Superior temporal gyrus (tissue), 1 donor: ENCODE data around the gene PHF21B.

Experiments
- DNase-seq: peaks from one replicate; pipeline ENCODE4 v3.0.0-alpha.2; 2016; ENCODE audit errors: extremely low spot score

PHF21B gene

GRCh38 chr22:45013138-45013537, 3.3 kb upstream of the PHF21B start:
- no peak for DNase-seq

GRCh38 chr22:45010532-45010900, 711 bp upstream of the PHF21B start:
- DNase-seq: no peak

GRCh38 chr22:45008751-45009605, 827 bp downstream of the PHF21B start:
- DNase-seq: no peak

GRCh38 chr22:45008186-45008681, 1.6 kb downstream of the PHF21B start:
- DNase-seq: no peak

- DNase-seq: no peak
Measured at GRCh38 chr22:45007391-45008185, 2.2 kb downstream of the PHF21B start.

- DNase-seq: no peak
Measured at GRCh38 chr22:45006964-45007390, 2.8 kb downstream of the PHF21B start.

GRCh38 chr22:45006111-45006963, 3.5 kb downstream of the PHF21B start:
- DNase-seq: peak; percentile 57

GRCh38 chr22:45001653-45002052, 8.2 kb downstream of the PHF21B start:
- DNase-seq: no peak

GRCh38 chr22:45000330-45000729, 9.5 kb downstream of the PHF21B start:
- DNase-seq: no peak

GRCh38 chr22:44999687-45000086, 10.1 kb downstream of the PHF21B start:
- no peak for DNase-seq

- DNase-seq: no peak
Measured at GRCh38 chr22:44999231-44999630, 10.6 kb downstream of the PHF21B start.

GRCh38 chr22:44998296-44998695, 11.5 kb downstream of the PHF21B start:
- no peak for DNase-seq

GRCh38 chr22:44997060-44997459, 12.7 kb downstream of the PHF21B start:
- no peak for DNase-seq

GRCh38 chr22:44996648-44997047, 13.2 kb downstream of the PHF21B start:
- no peak for DNase-seq

- no peak for DNase-seq
Measured at GRCh38 chr22:44996120-44996519, 13.7 kb downstream of the PHF21B start.

GRCh38 chr22:44995715-44996114, 14.1 kb downstream of the PHF21B start:
- no peak for DNase-seq

- DNase-seq: no peak
Measured at GRCh38 chr22:44995105-44995514, 14.7 kb downstream of the PHF21B start.

GRCh38 chr22:44994399-44995104, 15.3 kb downstream of the PHF21B start:
- DNase-seq: no peak

- no peak for DNase-seq
Measured at GRCh38 chr22:44992166-44992565, 17.6 kb downstream of the PHF21B start.

- no peak for DNase-seq
Measured at GRCh38 chr22:44991218-44991617, 18.6 kb downstream of the PHF21B start.

GRCh38 chr22:44990810-44991209, 19.0 kb downstream of the PHF21B start:
- DNase-seq: no peak
